Placental pericyte (primary cell): Measurements from ENCODE around the gene NTRK3. TPM values are rescaled to one million over a fixed set of nuclear protein-coding genes. Genes with fewer than 3 reads are reported as not detected.

Source experiments
- small RNA-seq: library from RNA; depleted of rRNA; stranded (forward); fragments of <200 nt; gene quantifications from one replicate; pipeline ENCODE3, GENCODE V24; 2012; ENCODE audit warnings: low replicate concordance
- total RNA-seq: library from RNA; depleted of rRNA; stranded (reverse); fragments of >200 nt; gene quantifications from 2 replicates; pipeline ENCODE4 v1.2.3, GENCODE V29; 2012

NTRK3 gene
- 0.44 TPM in 1 of 2 replicates, not detected in the other for total RNA-seq

GRCh38 chr15:88256279-88257230 is at the start of gene NTRK3:
TSS of gene NTRK3 (minus strand) at chr15:88256739. CDS start at chr15:88256153, 586 bp downstream.

Small RNAs within 50 kb of the gene (small RNA-seq; reads per million reads assigned to genes)
- gene MED28P6, result not detected

Other genes with a start within 250 kb of the NTRK3 start
- gene MRPL46, start 210.6 kb upstream of the NTRK3 start, total RNA-seq, result 11.6 and 13.1 TPM in 2 replicates
- 23.2 and 30.8 TPM in 2 replicates for gene MRPS11, start 211.0 kb upstream of the NTRK3 start, total RNA-seq